Measurements from ENCODE around the gene MOB2. TPM values are rescaled to one million over a fixed set of nuclear protein-coding genes. Genes with fewer than 3 reads are reported as not detected.

MOB2 gene
- total RNA-seq, 4 donors from 2014 or later = 63.8 to 104 (median 95.8) TPM

DNA sequence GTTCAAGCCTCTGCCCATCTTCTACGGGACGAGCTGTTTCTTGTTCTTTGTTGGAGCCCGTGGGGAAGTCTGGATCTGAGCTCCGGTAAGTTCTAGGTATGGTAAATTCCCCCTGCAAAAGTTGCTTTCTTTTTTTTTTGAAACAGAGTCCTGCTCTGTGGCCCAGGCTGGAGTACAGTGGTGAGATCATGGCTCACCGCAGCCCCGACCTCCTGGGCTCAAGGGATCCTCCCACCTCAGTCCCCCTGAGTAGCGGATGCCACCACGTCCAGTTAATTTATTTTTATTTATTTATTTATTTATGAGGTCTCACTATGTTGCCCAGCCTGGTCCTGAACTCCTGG is 35.5 kb upstream of the MOB2 start:
- H3K4me1 ChIP-seq = peaks cover 52% of the 10 kb centered on the region
- TF ChIP-seq POLR2AphosphoS5 (IDR thresholded peaks at IDR 0.05) = no peak
- TF ChIP-seq EP300 (IDR thresholded peaks at IDR 0.05) = no peak
- TF ChIP-seq, protein P1, sequence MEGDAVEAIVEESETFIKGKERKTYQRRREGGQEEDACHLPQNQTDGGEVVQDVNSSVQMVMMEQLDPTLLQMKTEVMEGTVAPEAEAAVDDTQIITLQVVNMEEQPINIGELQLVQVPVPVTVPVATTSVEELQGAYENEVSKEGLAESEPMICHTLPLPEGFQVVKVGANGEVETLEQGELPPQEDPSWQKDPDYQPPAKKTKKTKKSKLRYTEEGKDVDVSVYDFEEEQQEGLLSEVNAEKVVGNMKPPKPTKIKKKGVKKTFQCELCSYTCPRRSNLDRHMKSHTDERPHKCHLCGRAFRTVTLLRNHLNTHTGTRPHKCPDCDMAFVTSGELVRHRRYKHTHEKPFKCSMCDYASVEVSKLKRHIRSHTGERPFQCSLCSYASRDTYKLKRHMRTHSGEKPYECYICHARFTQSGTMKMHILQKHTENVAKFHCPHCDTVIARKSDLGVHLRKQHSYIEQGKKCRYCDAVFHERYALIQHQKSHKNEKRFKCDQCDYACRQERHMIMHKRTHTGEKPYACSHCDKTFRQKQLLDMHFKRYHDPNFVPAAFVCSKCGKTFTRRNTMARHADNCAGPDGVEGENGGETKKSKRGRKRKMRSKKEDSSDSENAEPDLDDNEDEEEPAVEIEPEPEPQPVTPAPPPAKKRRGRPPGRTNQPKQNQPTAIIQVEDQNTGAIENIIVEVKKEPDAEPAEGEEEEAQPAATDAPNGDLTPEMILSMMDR (IDR thresholded peaks at IDR 0.05) = no peak
- TF ChIP-seq POLR2A (IDR thresholded peaks at IDR 0.05) = no peak
- H3K27me3 ChIP-seq = no peaks in the 10 kb centered on the region
- DNase-seq (ENCODE audit: low spot score in 2 of 2) = no peak
- H3K9me3 ChIP-seq = no peaks in the 10 kb centered on the region
- no peak overlapping the region for H3K27ac ChIP-seq
- H3K36me3 ChIP-seq = no peaks in the 10 kb centered on the region
- no peak overlapping the region for H3K4me3 ChIP-seq
- WGBS = 59% methylated on average over 8 of the region's 8 CpGs

DNA sequence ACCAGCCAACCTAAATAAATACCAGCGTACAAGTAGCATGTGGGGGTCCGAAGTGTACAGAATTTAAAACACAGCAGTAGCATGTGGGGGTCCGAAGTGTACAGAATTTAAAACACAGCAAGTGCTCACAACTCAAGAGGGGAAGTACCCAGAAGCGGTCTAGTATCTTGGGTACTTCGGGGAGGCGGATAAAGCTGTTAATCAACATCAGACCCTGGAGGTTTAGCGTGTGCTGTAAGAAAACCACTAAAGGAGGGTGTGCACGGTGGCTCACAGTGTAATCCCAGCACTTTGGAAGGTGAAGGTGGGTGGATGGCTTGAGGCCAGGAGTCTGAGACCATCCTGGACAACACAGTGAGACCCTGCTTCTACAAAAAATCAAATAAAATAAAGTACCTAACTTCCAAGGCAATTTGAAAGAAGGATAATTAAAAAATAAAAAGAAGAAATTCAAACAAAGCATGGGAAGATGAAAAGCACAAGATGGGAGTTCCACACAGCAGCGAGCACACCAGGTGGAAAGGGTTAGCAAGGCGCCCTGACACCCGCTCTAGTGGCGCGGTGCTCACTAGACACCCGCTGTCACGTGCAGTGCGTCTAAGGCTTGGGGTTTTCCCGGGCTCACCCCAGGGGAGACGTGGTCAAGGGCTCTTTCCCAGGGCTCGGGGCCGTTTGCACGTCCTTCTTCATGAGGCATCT is 35.0 kb upstream of the MOB2 start:
- 45% methylated on average over 21 of the region's 21 CpGs for WGBS
- H3K27me3 ChIP-seq = no peaks in the 10 kb centered on the region
- H3K4me1 ChIP-seq = peaks cover 52% of the 10 kb centered on the region
- no peak overlapping the region for H3K4me3 ChIP-seq
- H3K36me3 ChIP-seq = no peaks in the 10 kb centered on the region
- DNase-seq (ENCODE audit: low spot score in 2 of 2) = no peak
- TF ChIP-seq POLR2AphosphoS5 (IDR thresholded peaks at IDR 0.05) (no peak), POLR2A (IDR thresholded peaks at IDR 0.05) (no peak), EP300 (IDR thresholded peaks at IDR 0.05) (no peak)
- TF ChIP-seq, protein P1 (IDR thresholded peaks at IDR 0.05) = no peak
- no peaks in the 10 kb centered on the region for H3K9me3 ChIP-seq
- no peak overlapping the region for H3K27ac ChIP-seq

DNA sequence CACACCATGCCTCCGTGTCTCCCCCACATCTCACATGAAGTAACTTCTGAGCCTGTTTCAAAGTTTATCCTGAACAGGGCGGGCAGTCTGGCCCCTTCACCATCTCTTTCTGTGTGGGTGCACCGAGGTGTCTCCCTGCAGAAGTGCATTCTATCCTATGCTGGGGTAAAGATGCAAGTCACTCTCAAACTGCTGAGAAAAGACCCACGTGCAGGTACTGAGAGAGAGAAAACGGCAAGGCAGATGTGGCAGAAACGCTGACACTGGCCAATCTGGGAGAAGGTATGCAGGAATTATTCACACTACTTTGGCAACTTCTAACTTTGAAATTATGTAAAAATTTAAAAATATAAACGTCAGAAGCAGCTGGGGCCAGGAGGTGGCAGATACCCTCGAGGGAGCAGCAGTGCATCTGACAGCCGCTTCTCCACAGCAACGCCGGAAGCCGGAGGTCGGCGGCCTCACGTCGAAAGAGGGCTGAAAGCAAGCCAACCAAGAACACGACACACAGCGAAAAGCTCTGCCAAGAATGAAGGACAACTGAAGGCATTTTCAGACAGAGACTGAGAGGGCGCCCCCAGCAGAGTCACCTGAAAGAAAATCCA is 34.2 kb upstream of the MOB2 start:
- Histone ChIP-seq H3K27me3 (no peaks in the 10 kb centered on the region), H3K9me3 (no peaks in the 10 kb centered on the region), H3K4me3 (no peak overlapping the region), H3K27ac (no peak overlapping the region), H3K4me1 (peaks cover 59% of the 10 kb centered on the region), H3K36me3 (no peaks in the 10 kb centered on the region)
- TF ChIP-seq, protein P1 (IDR thresholded peaks at IDR 0.05) = no peak
- TF ChIP-seq POLR2A (IDR thresholded peaks at IDR 0.05) = no peak
- TF ChIP-seq POLR2AphosphoS5 (IDR thresholded peaks at IDR 0.05) = no peak
- TF ChIP-seq EP300 (IDR thresholded peaks at IDR 0.05) = no peak
- WGBS = 49% methylated on average over 19 of the region's 19 CpGs
- DNase-seq (ENCODE audit: low spot score in 2 of 2) = no peak

DNA sequence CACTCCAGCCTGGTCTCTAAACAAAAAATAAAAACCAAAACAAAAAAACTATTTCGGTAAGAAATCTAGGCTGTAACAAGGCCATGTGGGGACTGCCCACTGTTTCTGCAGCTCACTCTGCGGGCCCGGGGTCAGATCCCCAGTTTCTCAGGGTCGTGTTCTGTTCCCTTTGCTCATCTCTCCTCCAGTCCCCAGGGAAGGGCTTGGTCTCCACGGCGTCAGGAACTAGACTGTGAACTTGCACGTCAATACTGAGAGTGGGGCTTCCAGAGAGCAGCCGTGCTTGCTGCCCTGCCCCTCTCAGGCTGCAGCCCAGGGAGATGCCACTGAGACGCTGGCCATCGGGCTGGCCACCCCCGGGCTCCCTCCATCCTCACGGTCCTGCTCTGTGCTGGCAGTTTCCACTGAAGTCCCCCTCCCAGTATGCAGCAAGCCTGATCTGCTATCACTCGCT is 33.7 kb upstream of the MOB2 start:
- TF ChIP-seq, protein P1 (IDR thresholded peaks at IDR 0.05) = no peak
- TF ChIP-seq POLR2AphosphoS5 (IDR thresholded peaks at IDR 0.05) = no peak
- TF ChIP-seq EP300 (IDR thresholded peaks at IDR 0.05) = no peak
- no peak for TF ChIP-seq POLR2A (IDR thresholded peaks at IDR 0.05)
- DNase-seq (ENCODE audit: low spot score in 2 of 2) = no peak
- Histone ChIP-seq H3K9me3 (no peaks in the 10 kb centered on the region), H3K4me1 (peaks cover 64% of the 10 kb centered on the region), H3K36me3 (no peaks in the 10 kb centered on the region), H3K27ac (no peak overlapping the region), H3K4me3 (no peak overlapping the region), H3K27me3 (no peaks in the 10 kb centered on the region)
- 71% methylated on average over 12 of the region's 13 CpGs for WGBS

Measured in suprapubic skin (tissue), 4 donors.